Ishikawa (cell line): ENCODE data around the gene IL15RA.

Experiments
- CEBPB ChIP-seq: IDR thresholded peaks from 2 replicates; pipeline ENCODE4 v1.6.1; 2012
- CREB1 ChIP-seq: IDR thresholded peaks from 2 replicates; pipeline ENCODE4 v1.6.1; 2012; ENCODE audit warnings: low read depth
- EGR1 ChIP-seq: IDR thresholded peaks from 2 replicates; pipeline ENCODE4 v1.6.1; 2012
- EP300 ChIP-seq: IDR thresholded peaks from 2 replicates; pipeline ENCODE4 v1.6.1; 2012; ENCODE audit warnings: borderline replicate concordance
- FOXM1 ChIP-seq: IDR thresholded peaks from 2 replicates; pipeline ENCODE4 v1.6.1; 2012; ENCODE audit warnings: low read depth, borderline replicate concordance
- MAX ChIP-seq: IDR thresholded peaks from 2 replicates; pipeline ENCODE4 v1.6.1; 2012
- NFIC ChIP-seq: IDR thresholded peaks from 2 replicates; pipeline ENCODE4 v1.6.1; 2012
- RAD21 ChIP-seq: IDR thresholded peaks from 2 replicates; pipeline ENCODE4 v1.6.1; 2012; ENCODE audit warnings: low read depth
- REST ChIP-seq: IDR thresholded peaks from 2 replicates; pipeline ENCODE4 v1.6.1; 2012; ENCODE audit warnings: low read depth, mild to moderate bottlenecking
- TAF1 ChIP-seq: IDR thresholded peaks from 2 replicates; pipeline ENCODE4 v1.6.1; 2012; ENCODE audit warnings: low read depth, mild to moderate bottlenecking
- TCF12 ChIP-seq: IDR thresholded peaks from 2 replicates; pipeline ENCODE4 v1.6.1; 2012; ENCODE audit warnings: low read depth
- TEAD4 ChIP-seq: IDR thresholded peaks from 2 replicates; pipeline ENCODE4 v1.6.1; 2012
- USF1 ChIP-seq: IDR thresholded peaks from 2 replicates; pipeline ENCODE4 v1.6.1; 2012
- YY1 ChIP-seq: IDR thresholded peaks from 2 replicates; pipeline ENCODE4 v1.6.1; 2012; ENCODE audit warnings: low read depth
- ZBTB7A ChIP-seq: IDR thresholded peaks from 2 replicates; pipeline ENCODE4 v1.6.1; 2012; ENCODE audit warnings: low read depth

Gene IL15RA

GRCh38 chr10:5904227-5904626, 73.1 kb downstream of the IL15RA start:
- no peak for TF ChIP-seq CREB1
- TF ChIP-seq REST, result no peak
- TF ChIP-seq EP300, result no peak
- no peak for TF ChIP-seq MAX
- no peak for TF ChIP-seq TEAD4
- no peak for TF ChIP-seq EGR1
- TF ChIP-seq NFIC, result no peak
- no peak for TF ChIP-seq USF1
- TF ChIP-seq RAD21, result no peak
- TF ChIP-seq CEBPB, result no peak
- TF ChIP-seq ZBTB7A, result no peak
- no peak for TF ChIP-seq TAF1
- no peak for TF ChIP-seq YY1

- TF ChIP-seq TEAD4 (no peak), MAX (no peak), REST (no peak), CREB1 (no peak), RAD21 (no peak), TAF1 (no peak), TCF12 (no peak), NFIC (no peak), FOXM1 (no peak), EP300 (no peak), YY1 (no peak)
Observed at GRCh38 chr10:5903563-5903962, 73.8 kb downstream of the IL15RA start.

- TF ChIP-seq EP300 (no peak), RAD21 (no peak), USF1 (no peak), ZBTB7A (no peak), TAF1 (no peak), NFIC (no peak), TCF12 (no peak), REST (no peak), TEAD4 (no peak), CREB1 (no peak)
Observed at GRCh38 chr10:5902511-5903274, 74.7 kb downstream of the IL15RA start.
